Karpas-422 (cell line): ENCODE data around the gene EEIG1. TPM values are rescaled to one million over a fixed set of nuclear protein-coding genes. Genes with fewer than 3 reads are reported as not detected.
A peak's percentile ranks its signal among the peaks of the same experiment; 100 is the strongest.

Experiments
- DNase-seq: peaks from one replicate; pipeline ENCODE4 v3.0.0-alpha.2; 2015
- H2AFZ ChIP-seq: fragments of 200-600 bp; sonication (generic); 2 replicates; pipeline ENCODE4 v1.6.1; 2014; ENCODE audit warnings: antibody characterized with exemption, low read length, mixed read lengths
- H3K27ac ChIP-seq: fragments of 200-600 bp; sonication (generic); 2 replicates; pipeline ENCODE4 v1.5.1; 2014; ENCODE audit warnings: mild to moderate bottlenecking, low read length, moderate library complexity
- H3K27me3 ChIP-seq: fragments of 200-600 bp; sonication (generic); 2 replicates; pipeline ENCODE4 v1.6.1; 2014; ENCODE audit warnings: low read length, mixed read lengths
- H3K36me3 ChIP-seq: fragments of 200-600 bp; sonication (generic); 2 replicates; pipeline ENCODE4 v1.6.1; 2014; ENCODE audit warnings: low read length, mixed read lengths; ENCODE audit not compliant: insufficient read depth
- H3K4me1 ChIP-seq: fragments of 200-600 bp; sonication (generic); 2 replicates; pipeline ENCODE4 v1.6.1; 2014; ENCODE audit warnings: mild to moderate bottlenecking, low read length, mixed read lengths
- H3K4me2 ChIP-seq: fragments of 200-600 bp; sonication (generic); 2 replicates; pipeline ENCODE4 v1.6.1; 2014; ENCODE audit warnings: low read length, low read depth, mild to moderate bottlenecking; ENCODE audit not compliant: poor library complexity, severe bottlenecking
- H3K4me3 ChIP-seq: fragments of 200-600 bp; sonication (generic); 2 replicates; pipeline ENCODE4 v1.5.1; 2014; ENCODE audit warnings: mild to moderate bottlenecking, antibody characterized with exemption, low read length, mixed read lengths
- H3K79me2 ChIP-seq: fragments of 200-600 bp; sonication (generic); 2 replicates; pipeline ENCODE4 v1.6.1; 2014; ENCODE audit warnings: mild to moderate bottlenecking, low read length, mixed read lengths
- H3K9ac ChIP-seq: fragments of 200-600 bp; sonication (generic); 2 replicates; pipeline ENCODE4 v1.6.0; 2014; ENCODE audit warnings: low read length
- H3K9me2 ChIP-seq: fragments of 200-600 bp; sonication (generic), shearing (Covaris generic); replicated peaks from 2 replicates; pipeline ENCODE4 v1.6.0; 2014; ENCODE audit warnings: mild to moderate bottlenecking, low read length, moderate library complexity; ENCODE audit not compliant: insufficient read depth
- H3K9me3 ChIP-seq: fragments of 300-700, 200-600 bp; sonication (generic); 2 replicates; pipeline ENCODE4 v1.6.1; 2014; ENCODE audit warnings: low read length, mixed read lengths
- H4K20me1 ChIP-seq: fragments of 200-600 bp; sonication (generic); 2 replicates; pipeline ENCODE4 v1.6.1; 2014; ENCODE audit warnings: mild to moderate bottlenecking, antibody characterized with exemption, low read length, low read depth; ENCODE audit not compliant: insufficient read depth
- total RNA-seq: library from RNA; depleted of rRNA; stranded (reverse); fragments of >200 nt; shearing (Covaris generic); gene quantifications from 2 replicates; pipeline ENCODE4 v1.2.3, GENCODE V29; 2014; ENCODE audit warnings: low replicate concordance

The EEIG1 gene
- total RNA-seq, 1 experiment from 2014 or later: 6.9 TPM

DNA sequence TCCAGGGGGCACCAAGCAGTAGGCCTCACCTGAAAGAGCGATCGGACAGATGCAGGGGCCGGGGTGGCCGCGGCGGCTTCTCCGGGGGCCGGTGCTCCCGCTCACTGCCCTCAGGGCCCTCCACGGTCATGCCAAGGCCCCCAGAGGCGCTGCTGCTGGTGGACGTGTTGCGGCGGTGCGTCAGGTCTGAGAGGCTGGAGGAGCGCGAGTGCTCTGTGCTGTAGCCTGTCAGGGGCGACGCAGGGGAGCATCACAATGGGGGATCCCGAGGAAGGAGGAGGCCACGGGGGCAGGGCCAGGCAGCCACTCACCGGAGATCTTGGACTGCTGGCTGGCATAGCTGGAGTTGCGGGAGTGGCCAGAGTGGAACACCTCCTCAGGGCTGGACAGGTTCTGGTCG lies 35.5 kb downstream of the EEIG1 start:
- DNase-seq: no peak
- Histone ChIP-seq H3K27me3 (no peaks in the 10 kb centered on the region), H3K4me3 (no peak overlapping the region), H4K20me1 (0 out of 2 replicates have a peak, but pooled peaks cover 4% of the 10 kb centered on the region), H2AFZ (no peak overlapping the region), H3K36me3 (no peaks in the 10 kb centered on the region), H3K27ac (no peak overlapping the region), H3K79me2 (no peaks in the 10 kb centered on the region), H3K9me2 (no peaks in the 10 kb centered on the region), H3K9me3 (no peaks in the 10 kb centered on the region), H3K4me1 (peaks cover 31% of the 10 kb centered on the region), H3K9ac (no peak overlapping the region), H3K4me2 (no peak overlapping the region)

DNA sequence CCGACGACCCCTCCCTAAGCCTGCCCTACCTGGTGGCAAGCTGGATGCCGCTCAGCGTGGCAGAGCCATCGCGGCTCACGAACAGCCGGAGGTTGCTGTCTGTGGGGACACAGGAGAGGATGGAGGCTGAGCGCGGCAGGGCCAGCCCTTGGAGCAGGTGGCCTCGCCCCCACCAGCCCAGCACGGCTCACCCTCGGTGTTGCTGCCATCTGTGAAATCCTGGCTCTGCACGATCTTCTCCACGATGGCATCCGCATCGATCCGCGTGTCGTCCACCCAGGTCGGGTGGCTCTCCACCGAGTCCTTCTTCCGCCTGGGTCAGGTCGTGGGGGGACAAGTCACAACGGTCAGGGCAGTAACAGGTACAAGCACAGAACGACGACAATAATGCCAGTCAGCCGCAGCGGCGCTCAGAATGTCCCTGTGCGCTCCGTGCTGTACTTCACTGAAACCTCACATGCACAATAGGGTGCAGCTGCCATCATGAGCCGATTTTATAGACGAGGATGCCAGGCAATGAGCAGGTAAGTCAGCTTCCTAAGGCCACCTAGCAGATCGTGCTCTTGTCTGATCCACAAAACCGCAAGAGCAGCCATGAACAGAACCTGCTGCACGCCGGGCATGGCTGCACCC lies 36.1 kb downstream of the EEIG1 start:
- no peaks in the 10 kb centered on the region for H3K9me3 ChIP-seq
- DNase-seq: no peak
- H3K4me3 ChIP-seq: no peak overlapping the region
- H2AFZ ChIP-seq: no peak overlapping the region
- no peak overlapping the region for H3K27ac ChIP-seq
- no peaks in the 10 kb centered on the region for H3K79me2 ChIP-seq
- H4K20me1 ChIP-seq: 0 out of 2 replicates have a peak, but pooled peaks cover 4% of the 10 kb centered on the region
- H3K4me1 ChIP-seq: peaks cover 31% of the 10 kb centered on the region
- H3K9ac ChIP-seq: no peak overlapping the region
- no peaks in the 10 kb centered on the region for H3K27me3 ChIP-seq
- H3K9me2 ChIP-seq: no peaks in the 10 kb centered on the region
- no peaks in the 10 kb centered on the region for H3K36me3 ChIP-seq
- H3K4me2 ChIP-seq: no peak overlapping the region

DNA sequence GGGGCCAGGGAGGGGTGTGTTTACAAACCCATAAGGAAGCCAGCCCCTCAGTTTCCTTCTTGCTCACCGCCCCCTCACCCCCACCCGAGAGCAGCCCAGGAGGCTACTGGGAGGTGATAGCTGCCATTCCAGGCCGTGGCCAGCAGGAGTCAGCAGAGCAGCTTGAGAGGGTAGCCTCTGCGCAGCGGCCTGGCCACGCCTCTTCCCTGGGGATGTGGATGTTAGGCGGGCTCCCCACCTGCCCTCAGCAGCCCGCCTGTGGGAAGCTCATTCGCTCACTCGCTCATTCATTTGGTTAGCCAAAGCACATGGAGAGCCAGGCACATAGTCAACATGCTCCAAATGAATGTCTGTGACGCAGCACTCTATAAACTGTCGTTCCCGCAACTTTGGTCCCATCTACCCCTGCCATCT lies 37.1 kb downstream of the EEIG1 start:
- no peaks in the 10 kb centered on the region for H3K9me3 ChIP-seq
- no peak overlapping the region for H2AFZ ChIP-seq
- 0 out of 2 replicates have a peak, but pooled peaks cover 4% of the 10 kb centered on the region for H4K20me1 ChIP-seq

DNA sequence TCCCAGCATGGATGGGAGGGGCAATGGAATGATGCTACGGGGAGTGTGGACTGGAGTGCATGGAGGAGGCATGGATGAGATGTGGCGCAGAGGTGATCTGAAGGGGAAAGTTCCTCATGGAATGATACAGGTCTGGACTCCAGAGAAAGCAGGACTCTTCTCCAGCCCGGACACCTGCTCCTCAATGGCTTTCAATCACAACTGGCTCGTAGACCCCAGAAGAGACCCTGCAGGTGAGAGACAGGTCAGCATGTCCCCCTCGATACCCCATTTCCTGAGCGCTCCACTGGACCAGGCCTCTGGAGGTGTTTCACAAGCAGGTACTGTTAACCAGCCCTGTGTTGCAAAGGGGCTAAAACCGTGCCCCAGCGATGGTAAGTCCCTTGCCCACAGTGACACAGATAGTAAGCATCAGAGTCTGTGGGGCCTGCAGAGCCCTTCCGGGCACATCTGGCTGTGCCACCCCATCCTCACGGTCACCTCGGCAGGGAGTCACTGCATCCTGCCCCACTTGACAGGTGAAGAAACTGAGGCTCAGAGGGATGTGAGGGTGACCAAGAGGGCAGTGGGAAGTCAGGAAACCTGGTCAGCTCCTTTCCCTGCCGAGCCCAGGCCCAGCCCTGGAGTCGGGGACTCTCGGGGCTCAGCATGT lies 37.7 kb downstream of the EEIG1 start:
- no peak overlapping the region for H3K4me2 ChIP-seq
- H3K79me2 ChIP-seq: no peaks in the 10 kb centered on the region
- no peaks in the 10 kb centered on the region for H3K27me3 ChIP-seq
- no peaks in the 10 kb centered on the region for H3K9me3 ChIP-seq
- no peak overlapping the region for H3K4me3 ChIP-seq
- H3K9ac ChIP-seq: 0 out of 2 replicates have a peak overlapping the region, but pooled peaks have one; percentile 12
- H3K4me1 ChIP-seq: peaks cover 34% of the 10 kb centered on the region
- H3K36me3 ChIP-seq: no peaks in the 10 kb centered on the region
- 0 out of 2 replicates have a peak, but pooled peaks cover 4% of the 10 kb centered on the region for H4K20me1 ChIP-seq
- H2AFZ ChIP-seq: no peak overlapping the region
- no peak overlapping the region for H3K27ac ChIP-seq
- no peaks in the 10 kb centered on the region for H3K9me2 ChIP-seq
- DNase-seq: no peak

More for the DNA sequence above, 37.1 kb downstream of the EEIG1 start:
- DNase-seq: peak; percentile 95
- H3K4me1 ChIP-seq: peaks cover 31% of the 10 kb centered on the region
- H3K9me2 ChIP-seq: no peaks in the 10 kb centered on the region
- peak overlapping the region; percentile 29 for H3K4me2 ChIP-seq
- H3K79me2 ChIP-seq: no peaks in the 10 kb centered on the region
- H3K4me3 ChIP-seq: no peak overlapping the region
- no peaks in the 10 kb centered on the region for H3K36me3 ChIP-seq
- H3K9ac ChIP-seq: no peak overlapping the region
- H3K27me3 ChIP-seq: no peaks in the 10 kb centered on the region
- no peak overlapping the region for H3K27ac ChIP-seq

DNA sequence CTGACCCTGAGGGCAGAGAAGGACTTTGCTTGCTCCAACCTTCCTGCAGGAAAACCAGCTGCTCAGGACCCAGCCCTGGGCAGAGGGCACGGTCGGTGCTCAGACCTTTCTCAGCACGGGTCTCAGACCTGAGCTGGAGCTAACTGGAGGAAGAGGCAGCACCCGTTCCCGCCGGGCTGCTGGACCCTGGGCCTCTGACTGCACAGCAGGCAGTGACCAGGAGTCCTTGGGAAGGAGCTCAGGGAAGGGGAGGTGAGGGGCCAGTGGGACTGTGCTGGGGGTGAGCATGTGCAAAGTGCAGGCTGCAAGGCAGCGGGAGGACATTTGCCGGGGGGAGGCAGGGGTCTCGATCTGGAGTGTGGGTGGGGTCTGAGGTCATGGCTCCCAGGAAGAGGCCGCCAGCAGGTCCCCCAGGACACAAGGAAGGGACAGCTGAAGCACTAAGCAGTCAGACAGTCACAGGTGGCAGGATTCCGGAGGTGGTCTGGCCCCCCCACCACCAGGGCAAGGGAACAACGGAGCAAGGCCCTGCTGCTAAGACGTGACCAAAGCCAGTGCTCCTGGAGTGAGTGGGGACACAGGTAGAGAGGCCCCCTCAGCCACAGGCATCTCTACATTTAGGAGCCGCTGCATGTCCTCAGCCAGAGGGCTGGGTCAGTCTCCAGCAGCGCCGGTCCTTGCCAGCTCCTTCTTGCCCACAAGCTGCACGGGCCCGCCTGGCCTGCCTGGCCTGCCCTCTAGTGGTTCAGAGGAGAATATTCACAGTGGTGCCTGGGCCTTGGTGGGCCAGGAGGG lies 38.4 kb downstream of the EEIG1 start:
- Histone ChIP-seq H3K9me2 (no peaks in the 10 kb centered on the region), H3K4me1 (peaks cover 31% of the 10 kb centered on the region), H2AFZ (no peak overlapping the region), H3K36me3 (no peaks in the 10 kb centered on the region), H3K4me3 (no peak overlapping the region), H3K9me3 (no peaks in the 10 kb centered on the region), H3K79me2 (peaks cover 1% of the 10 kb centered on the region), H3K27me3 (no peaks in the 10 kb centered on the region), H3K4me2 (no peak overlapping the region), H3K27ac (no peak overlapping the region), H4K20me1 (0 out of 2 replicates have a peak, but pooled peaks cover 4% of the 10 kb centered on the region), H3K9ac (no peak overlapping the region)
- DNase-seq: peak; percentile 88

DNA sequence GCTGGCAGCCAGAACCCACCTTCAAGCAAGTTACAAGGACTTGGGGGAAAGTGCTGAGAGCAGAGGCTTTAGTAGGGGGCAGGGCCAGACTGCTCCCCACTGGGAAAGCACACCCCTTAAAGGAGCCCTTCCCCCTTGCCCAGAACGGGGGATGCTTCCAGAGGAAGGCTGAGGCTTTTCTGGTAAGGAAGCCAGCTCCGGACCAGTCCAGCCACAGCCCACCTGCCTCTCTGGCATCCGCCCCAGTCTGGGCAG lies 38.9 kb downstream of the EEIG1 start:
- no peaks in the 10 kb centered on the region for H3K9me3 ChIP-seq
- H3K4me2 ChIP-seq: no peak overlapping the region
- H3K4me3 ChIP-seq: no peak overlapping the region
- H4K20me1 ChIP-seq: peaks cover 7% of the 10 kb centered on the region; the same call in 1 of the 2 replicates
- no peak overlapping the region for H3K9ac ChIP-seq
- H3K4me1 ChIP-seq: peaks cover 28% of the 10 kb centered on the region
- no peak overlapping the region for H2AFZ ChIP-seq
- no peak overlapping the region for H3K27ac ChIP-seq
- no peak for DNase-seq
- no peaks in the 10 kb centered on the region for H3K36me3 ChIP-seq
- H3K79me2 ChIP-seq: peaks cover 6% of the 10 kb centered on the region
- H3K9me2 ChIP-seq: no peaks in the 10 kb centered on the region
- no peaks in the 10 kb centered on the region for H3K27me3 ChIP-seq

DNA sequence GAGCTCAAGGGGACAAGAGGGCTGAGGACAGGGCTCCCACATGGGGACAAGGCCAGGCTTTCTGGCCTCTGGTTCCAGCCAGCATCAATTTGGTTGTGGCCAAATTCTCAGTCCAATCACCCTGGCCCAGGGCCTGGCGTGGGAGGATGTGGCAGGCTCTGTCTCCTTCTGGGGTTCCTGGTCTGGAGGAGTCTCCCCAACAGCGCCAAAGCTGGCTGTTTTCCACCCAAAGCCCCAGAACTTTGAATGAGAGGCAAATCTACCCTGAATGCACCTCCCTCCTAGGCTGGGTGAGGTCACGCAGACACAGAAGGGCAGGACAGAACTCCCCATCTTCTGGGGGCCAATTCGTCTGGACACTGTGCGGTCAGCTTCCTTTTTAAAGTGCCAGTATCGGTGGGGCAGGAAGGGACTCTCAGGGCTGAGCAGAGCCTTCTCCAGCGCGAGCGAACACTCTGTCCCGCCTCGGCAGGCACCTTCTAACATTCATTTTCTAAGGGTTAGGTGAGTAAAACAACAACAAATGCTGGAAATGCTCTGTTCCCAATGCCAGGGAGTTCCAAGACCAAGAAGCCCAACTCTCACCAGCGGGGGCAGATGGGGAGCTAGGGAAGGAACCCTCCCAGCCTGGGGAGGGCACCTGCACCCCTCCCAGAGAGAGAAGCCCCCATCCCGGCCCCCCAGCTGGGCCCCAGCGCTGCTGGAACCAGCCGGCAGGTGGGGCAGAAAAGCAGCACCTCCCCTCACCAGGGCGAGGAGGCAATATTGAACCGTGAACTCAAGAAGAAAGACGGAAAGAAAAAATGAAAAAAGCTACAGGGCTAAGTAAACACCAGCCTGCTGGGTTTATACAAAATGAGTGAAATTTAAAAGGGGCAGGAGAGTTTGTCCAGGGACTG lies 39.5 kb downstream of the EEIG1 start:
- Histone ChIP-seq H3K4me1 (peaks cover 28% of the 10 kb centered on the region), H3K36me3 (peaks cover 2% of the 10 kb centered on the region; the same call in 1 of the 2 replicates), H4K20me1 (peaks cover 13% of the 10 kb centered on the region)

More for the DNA sequence above, 39.5 kb downstream of the EEIG1 start:
- Histone ChIP-seq H3K9ac (no peak overlapping the region), H3K79me2 (peaks cover 12% of the 10 kb centered on the region), H2AFZ (no peak overlapping the region), H3K4me3 (no peak overlapping the region), H3K27me3 (no peaks in the 10 kb centered on the region), H3K4me2 (no peak overlapping the region), H3K27ac (no peak overlapping the region), H3K9me3 (no peaks in the 10 kb centered on the region), H3K9me2 (no peaks in the 10 kb centered on the region)
- DNase-seq: no peak
